ENCODE data around the gene IER5. TPM values are rescaled to one million over a fixed set of nuclear protein-coding genes. Genes with fewer than 3 reads are reported as not detected.

The IER5 gene
- total and polyA plus RNA-seq, 9 of the 15 experiments (the other 6 are each of a cell fraction or from before 2014, with no cell fraction given): 2.4 to 32.1 (median 12.0) TPM

- no peak for TF ChIP-seq ZSCAN29 (IDR thresholded peaks at IDR 0.05)
- TF ChIP-seq ELF1 (tag; IDR thresholded peaks at IDR 0.05): no peak
Observed at GRCh38 chr1:181135437-181135731, 46.9 kb downstream of the IER5 start (continued).

GRCh38 chr1:181135815-181136737, 47.6 kb downstream of the IER5 start:
- Histone ChIP-seq H4K20me1 (replicated peaks; ENCODE audit: control insufficient read depth, insufficient read depth, low read length) (no peaks in the 10 kb centered on the region), H3K4me3 (no peak overlapping the region), H3K4me1 (replicated peaks in 1 of 2; ENCODE audit: control insufficient read depth in 2 of 2, insufficient read depth in 2 of 2, low read length in 2 of 2) (peaks cover 41% of the 10 kb centered on the region in 2 experiments), H3K27ac (ENCODE audit: extremely low read depth, low read depth, low read length) (no peak overlapping the region), H3K4me2 (ENCODE audit: insufficient read depth, low read length) (no peak overlapping the region), H3K79me2 (ENCODE audit: control insufficient read depth, insufficient read depth, low read length) (no peaks in the 10 kb centered on the region), H2AFZ (ENCODE audit: low read depth, low read length) (peak overlapping the region; percentile 78), H3K9me3 (replicated peaks; ENCODE audit: control insufficient read depth, insufficient read depth, low read depth, low read length) (no peaks in the 10 kb centered on the region), H3K9ac (ENCODE audit: insufficient read depth in 1 of 2, low read depth in 2 of 2, low read length in 2 of 2) (no peak overlapping the region), H3K9me1 (ENCODE audit: control insufficient read depth, insufficient read depth, low read length) (no peaks in the 10 kb centered on the region), H3K36me3 (ENCODE audit: control insufficient read depth, insufficient read depth, low read length) (no peaks in the 10 kb centered on the region), H3K27me3 (ENCODE audit: control insufficient read depth in 2 of 2, insufficient read depth in 2 of 2, low read length in 2 of 2) (no peaks in the 10 kb centered on the region)
- DNase-seq (ENCODE audit: extremely low read depth in 1 of 4, low spot score in 3 of 4) (no peak), FAIRE-seq (peak; percentile 42), ATAC-seq (peak; percentile 8)
- in situ Hi-C loops (cut with MboI): loop anchor here (5.0 kb wide), 1 partner anchor 99 kb away; no protein-coding TSS in a partner anchor
- BruUV-seq (replicated peaks): no TSS peak
- intact Hi-C loops (cut with micrococcal nuclease): no loop called here
- 56% methylated on average over 12 of the region's 12 CpGs for WGBS (ENCODE audit: insufficient coverage, low coverage, missing lambda C conversion rate)
- ChIA-PET CTCF (ENCODE audit: low intra/inter-chr PET ratio) (interaction anchor here (0.5 kb wide), 1 partner anchor 621 kb away, joined by 3 read pairs; no protein-coding TSS in a partner anchor), POLR2A (interaction anchor here (0.6 to 2.6 kb wide), 12 partner anchors 9 to 1166 kb away, joined by 3 to 11 read pairs (median 4); partner anchors contain the start of gene IER5)
- TF ChIP-seq ATF3 (IDR thresholded peaks at IDR 0.05) (peak; percentile 85), ATF3 (CRISPR knock-in tag; conservative IDR thresholded peaks at IDR 0.05) (no peak), MXD1 (CRISPR knock-in tag; IDR thresholded peaks at IDR 0.05; ENCODE audit: borderline replicate concordance, poor library complexity, severe bottlenecking) (no peak), CHD4 (IDR thresholded peaks at IDR 0.05; ENCODE audit: insufficient read depth, insufficient replicate concordance, low read depth, low read length, poor library complexity, severe bottlenecking) (no peak), TAF1 (IDR thresholded peaks at IDR 0.05; ENCODE audit: control insufficient read depth, extremely low read depth, insufficient read depth, low read length, severe bottlenecking) (no peak), HLTF (IDR thresholded peaks at IDR 0.05) (no peak), ARID1B (IDR thresholded peaks at IDR 0.05) (peak; percentile 23; the same call in 1 of the 2 replicates), ZNF384 (IDR thresholded peaks at IDR 0.05; ENCODE audit: low read depth, low read length) (no peak), NCOA6 (IDR thresholded peaks at IDR 0.05) (no peak), TAL1 (IDR thresholded peaks at IDR 0.05) (no peak), NKRF (IDR thresholded peaks at IDR 0.05; ENCODE audit: borderline replicate concordance) (0 out of 2 replicates have a peak, but pooled peaks have one; percentile 27), SLC30A9 (CRISPR knock-in tag; IDR thresholded peaks at IDR 0.05) (no peak), ETV1 (tag; conservative IDR thresholded peaks at IDR 0.05; ENCODE audit: low read depth) (no peak), MAZ (CRISPR knock-in tag; conservative IDR thresholded peaks at IDR 0.05 in 1 of 2, IDR thresholded peaks at IDR 0.05 in 1 of 2) (0 out of 4 replicates have a peak, but pooled peaks of 1 of the 2 experiments have one; percentile 6)
